ENCODE measurements around the gene RFPL4AL1.
"Not testable (repeated sequence)": the region's sequence is repeated elsewhere in the genome, so short reads cannot be mapped to it uniquely, and the experiment has no call there.

The RFPL4AL1 gene

DNA sequence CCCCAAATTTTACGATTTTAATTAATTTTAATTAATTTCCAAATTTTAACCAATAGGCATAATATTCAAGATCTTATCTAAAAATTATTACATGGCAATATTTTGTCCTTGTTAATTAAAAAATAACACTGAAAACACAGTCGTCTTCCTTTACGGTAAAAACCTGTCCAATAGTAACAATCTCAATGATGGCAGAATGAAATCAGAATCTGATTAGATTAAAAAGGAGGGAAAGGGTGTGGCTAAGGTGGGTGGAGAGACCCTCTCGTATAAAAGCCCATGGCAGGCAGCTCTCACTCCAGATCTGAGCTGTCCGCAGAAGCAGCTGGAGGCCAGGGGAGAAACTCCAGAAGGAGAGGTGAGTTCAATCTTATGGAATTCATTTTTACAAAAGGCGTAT is at the start of gene RFPL4AL1:
RFPL4AL1 (plus strand) TSS at position 301 of the 400 bp plus-strand sequence. CDS start 2,687 bp downstream, outside the sequence.
- DNase-seq (ENCODE audit: low read depth); H3K4me3 ChIP-seq (ENCODE audit: low read depth, low read length): not testable (repeated sequence)

DNA sequence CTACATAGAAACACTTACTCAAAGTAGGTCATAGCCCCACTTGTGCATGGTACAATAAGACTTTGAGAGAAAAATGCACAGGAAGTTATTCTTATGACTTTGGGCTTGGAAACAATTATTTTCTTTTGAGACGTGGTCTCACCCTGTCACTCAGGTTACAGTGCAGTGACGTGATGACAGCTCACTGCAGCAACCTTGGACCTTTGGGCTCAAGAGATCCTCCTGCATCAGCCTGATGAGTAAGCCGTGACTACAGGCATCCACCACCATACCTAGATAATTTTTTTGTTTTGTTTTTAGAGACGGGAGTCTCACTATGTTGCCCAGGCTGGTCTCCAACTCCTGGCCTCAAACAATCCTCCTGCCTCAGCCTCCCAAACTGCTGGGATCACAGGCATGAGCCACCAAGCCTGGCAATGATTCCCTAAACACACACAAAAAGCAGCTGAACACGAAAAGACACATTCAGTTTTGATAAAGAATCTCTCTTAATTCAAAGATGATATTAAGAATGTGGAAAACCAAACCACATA is 48.6 kb upstream of the RFPL4AL1 start:
- no peak for DNase-seq (ENCODE audit: low read depth)

DNA sequence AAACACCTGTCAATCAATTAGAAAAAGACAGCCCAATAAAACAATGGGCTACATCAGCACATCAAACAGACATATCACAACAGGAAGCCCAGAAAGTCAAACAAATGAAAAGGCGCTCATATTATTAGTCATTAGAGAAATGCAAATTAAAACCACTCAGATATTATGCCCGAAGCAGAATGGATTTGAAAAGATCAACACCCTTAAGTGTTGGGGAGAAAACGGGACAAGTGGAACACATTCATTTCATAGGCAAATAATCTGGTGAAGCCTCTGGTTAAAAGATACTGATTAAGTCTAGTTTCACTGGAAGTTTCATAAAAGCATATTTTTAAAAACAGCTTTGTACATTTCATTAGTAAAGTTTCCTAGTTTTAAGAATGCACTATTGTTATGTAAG is 48.1 kb upstream of the RFPL4AL1 start:
- DNase-seq (ENCODE audit: low read depth), result no peak
- TF ChIP-seq POLR2A (IDR thresholded peaks at IDR 0.05; ENCODE audit: extremely low read depth, insufficient read length), result no peak
- H3K4me3 ChIP-seq (ENCODE audit: low read depth, low read length), result no peak overlapping the region

More for the DNA sequence above, 48.6 kb upstream of the RFPL4AL1 start:
- TF ChIP-seq POLR2A (IDR thresholded peaks at IDR 0.05; ENCODE audit: extremely low read depth, insufficient read length), result no peak
- TF ChIP-seq, protein P1, sequence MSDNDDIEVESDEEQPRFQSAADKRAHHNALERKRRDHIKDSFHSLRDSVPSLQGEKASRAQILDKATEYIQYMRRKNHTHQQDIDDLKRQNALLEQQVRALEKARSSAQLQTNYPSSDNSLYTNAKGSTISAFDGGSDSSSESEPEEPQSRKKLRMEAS (IDR thresholded peaks at IDR 0.05; ENCODE audit: low read depth, low read length), result no peak
- no peak for TF ChIP-seq MYC (IDR thresholded peaks at IDR 0.05; ENCODE audit: low read depth, low read length)
- TF ChIP-seq, protein P2, sequence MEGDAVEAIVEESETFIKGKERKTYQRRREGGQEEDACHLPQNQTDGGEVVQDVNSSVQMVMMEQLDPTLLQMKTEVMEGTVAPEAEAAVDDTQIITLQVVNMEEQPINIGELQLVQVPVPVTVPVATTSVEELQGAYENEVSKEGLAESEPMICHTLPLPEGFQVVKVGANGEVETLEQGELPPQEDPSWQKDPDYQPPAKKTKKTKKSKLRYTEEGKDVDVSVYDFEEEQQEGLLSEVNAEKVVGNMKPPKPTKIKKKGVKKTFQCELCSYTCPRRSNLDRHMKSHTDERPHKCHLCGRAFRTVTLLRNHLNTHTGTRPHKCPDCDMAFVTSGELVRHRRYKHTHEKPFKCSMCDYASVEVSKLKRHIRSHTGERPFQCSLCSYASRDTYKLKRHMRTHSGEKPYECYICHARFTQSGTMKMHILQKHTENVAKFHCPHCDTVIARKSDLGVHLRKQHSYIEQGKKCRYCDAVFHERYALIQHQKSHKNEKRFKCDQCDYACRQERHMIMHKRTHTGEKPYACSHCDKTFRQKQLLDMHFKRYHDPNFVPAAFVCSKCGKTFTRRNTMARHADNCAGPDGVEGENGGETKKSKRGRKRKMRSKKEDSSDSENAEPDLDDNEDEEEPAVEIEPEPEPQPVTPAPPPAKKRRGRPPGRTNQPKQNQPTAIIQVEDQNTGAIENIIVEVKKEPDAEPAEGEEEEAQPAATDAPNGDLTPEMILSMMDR (IDR thresholded peaks at IDR 0.05; ENCODE audit: low read depth, low read length), result no peak
- no peak overlapping the region for H3K4me3 ChIP-seq (ENCODE audit: low read depth, low read length)

DNA sequence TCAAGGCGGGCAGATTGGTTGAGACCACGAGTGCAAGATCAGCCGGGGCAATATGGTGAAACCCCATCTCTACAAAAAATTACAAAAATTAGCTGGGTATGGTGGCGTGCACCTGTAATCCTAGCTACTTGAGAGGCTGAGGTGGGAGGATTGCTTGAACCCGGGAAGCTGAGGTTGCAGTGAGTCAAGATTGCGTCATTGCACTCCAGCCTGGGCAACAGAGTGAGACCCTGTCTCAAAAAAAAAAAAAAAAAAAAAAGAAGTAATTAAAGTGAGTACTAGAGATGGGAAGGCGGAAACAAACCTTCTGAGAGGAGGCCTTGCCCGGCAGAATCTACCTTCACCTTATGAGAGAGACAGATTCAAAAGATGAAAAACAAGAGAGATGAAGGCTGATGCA is 45.4 kb upstream of the RFPL4AL1 start:
- no peak for DNase-seq (ENCODE audit: low read depth)
- no peak overlapping the region for H3K4me3 ChIP-seq (ENCODE audit: low read depth, low read length)
- TF ChIP-seq, protein P1 (IDR thresholded peaks at IDR 0.05; ENCODE audit: low read depth, low read length), result no peak
- TF ChIP-seq, protein P2 (IDR thresholded peaks at IDR 0.05; ENCODE audit: low read depth, low read length), result no peak
- TF ChIP-seq POLR2A (IDR thresholded peaks at IDR 0.05; ENCODE audit: extremely low read depth, insufficient read length) (no peak), MYC (IDR thresholded peaks at IDR 0.05; ENCODE audit: low read depth, low read length) (no peak)

GRCh38 chr19:55730378-55730777 is 38.5 kb upstream of the RFPL4AL1 start:
- H3K4me3 ChIP-seq (ENCODE audit: low read depth, low read length); DNase-seq (ENCODE audit: low read depth): not testable (repeated sequence)

- no peak for DNase-seq (ENCODE audit: low read depth)
- TF ChIP-seq MYC (IDR thresholded peaks at IDR 0.05; ENCODE audit: low read depth, low read length) (no peak), POLR2A (IDR thresholded peaks at IDR 0.05; ENCODE audit: extremely low read depth, insufficient read length) (no peak)
- TF ChIP-seq, protein P1 (IDR thresholded peaks at IDR 0.05; ENCODE audit: low read depth, low read length), result no peak
- TF ChIP-seq, protein P2 (IDR thresholded peaks at IDR 0.05; ENCODE audit: low read depth, low read length), result no peak
- no peak within 1 kb of the TSS for H3K4me3 ChIP-seq (ENCODE audit: low read depth, low read length)
Measured at GRCh38 chr19:55738302-55738701, 30.6 kb upstream of the RFPL4AL1 start, which contains the start of gene NLRP9. Gene NLRP9 (minus strand): TSS chr19:55738402. CDS start chr19:55738374, 28 bp downstream.

DNA sequence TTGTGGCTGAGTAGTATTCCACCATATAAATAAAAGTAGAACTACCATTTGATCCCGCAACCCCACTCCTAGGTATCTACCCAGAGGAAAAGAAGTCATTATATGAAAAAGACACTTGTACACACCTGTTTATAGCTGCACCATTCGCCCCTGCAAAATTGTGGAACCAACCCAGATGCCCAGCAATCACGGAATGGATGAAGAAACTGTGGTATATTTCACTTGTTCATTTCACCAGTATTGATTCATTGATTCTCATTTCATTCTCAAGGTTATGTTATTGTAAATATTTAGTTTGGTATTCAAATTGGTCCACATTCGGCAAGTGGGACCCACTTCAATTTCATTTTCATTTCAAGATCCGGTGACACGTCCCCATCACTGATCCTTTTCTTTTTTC is 18.2 kb upstream of the RFPL4AL1 start:
- no peak for DNase-seq (ENCODE audit: low read depth)
- TF ChIP-seq, protein P1 (IDR thresholded peaks at IDR 0.05; ENCODE audit: low read depth, low read length), result no peak
- TF ChIP-seq, protein P2 (IDR thresholded peaks at IDR 0.05; ENCODE audit: low read depth, low read length), result no peak
- TF ChIP-seq POLR2A (IDR thresholded peaks at IDR 0.05; ENCODE audit: extremely low read depth, insufficient read length), result no peak
- no peak for TF ChIP-seq MYC (IDR thresholded peaks at IDR 0.05; ENCODE audit: low read depth, low read length)
- no peak overlapping the region for H3K4me3 ChIP-seq (ENCODE audit: low read depth, low read length)
